ENCODE measurements around the gene TP53BP2.
"Not testable (repeated sequence)": the region's sequence is repeated elsewhere in the genome, so short reads cannot be mapped to it uniquely, and the experiment has no call there.

Gene TP53BP2

DNA sequence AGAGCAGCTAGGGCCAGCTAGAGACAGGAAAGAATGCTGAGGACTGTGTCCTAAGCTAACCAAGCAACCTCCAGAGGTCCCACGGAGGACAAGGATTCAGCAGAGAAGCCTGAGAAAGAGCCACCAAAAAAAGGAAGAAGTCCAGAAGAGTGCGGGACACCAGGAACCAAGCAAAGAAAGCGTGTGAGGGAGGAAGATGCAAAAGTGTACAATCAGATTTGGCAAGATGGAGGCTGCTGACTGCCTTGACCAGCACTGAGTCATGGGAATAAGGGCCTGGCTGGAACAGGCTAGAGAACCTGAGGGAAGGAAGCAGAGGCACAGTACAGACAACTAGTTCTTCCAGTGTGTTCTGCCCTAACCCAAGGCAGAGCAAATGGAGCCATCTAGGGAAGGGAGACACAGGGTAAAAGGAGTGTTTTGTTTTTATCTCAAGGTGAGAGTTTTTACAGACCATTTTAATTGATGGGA lies 18.5 kb downstream of the TP53BP2 start:
- DNase-seq = no peak

DNA sequence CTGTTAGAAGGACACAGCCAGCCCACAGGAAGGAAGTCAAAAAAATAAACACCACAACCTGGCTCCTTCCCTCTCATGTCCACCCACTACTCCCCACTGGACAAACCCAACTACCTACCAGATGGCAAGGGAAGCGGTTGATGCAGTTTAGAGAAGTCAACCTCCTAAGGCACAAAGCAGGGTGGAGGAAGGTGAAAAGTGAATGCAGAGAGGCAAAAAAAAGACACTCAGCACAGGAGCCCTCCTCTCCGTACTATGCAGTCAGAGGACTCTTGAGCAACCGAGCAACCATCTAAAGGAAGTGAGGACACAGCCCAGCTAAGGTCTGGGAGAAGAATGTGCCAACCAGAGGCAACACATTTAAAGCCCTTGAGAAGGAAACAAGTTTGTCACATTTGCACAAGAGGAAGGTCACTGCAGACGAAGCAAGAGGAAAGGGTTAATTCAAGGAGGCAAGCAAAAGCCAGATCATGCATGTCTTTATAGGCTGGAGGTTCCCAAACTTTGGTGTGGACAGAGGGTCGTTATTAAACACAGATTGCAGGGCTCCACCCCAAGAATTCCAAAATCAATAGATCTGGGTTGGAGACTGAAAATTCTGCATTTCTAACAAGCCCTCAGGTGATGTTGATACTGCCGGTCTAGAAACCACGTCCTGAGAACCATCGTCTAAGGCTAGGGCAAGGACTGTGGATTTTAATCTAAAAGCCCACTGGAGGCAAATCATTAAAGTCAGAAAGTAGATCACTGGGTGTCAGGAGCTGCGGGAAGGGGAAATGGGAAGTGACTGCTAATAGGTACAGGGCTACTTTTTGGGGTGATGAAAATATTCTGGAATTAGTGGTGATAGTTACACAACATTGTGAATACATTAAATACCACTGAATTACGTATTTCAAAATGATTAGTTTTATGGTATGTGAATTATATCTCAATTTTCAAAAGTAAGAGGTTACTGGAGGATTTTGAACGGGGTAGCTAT lies 19.7 kb downstream of the TP53BP2 start:
- no peak for DNase-seq

DNA sequence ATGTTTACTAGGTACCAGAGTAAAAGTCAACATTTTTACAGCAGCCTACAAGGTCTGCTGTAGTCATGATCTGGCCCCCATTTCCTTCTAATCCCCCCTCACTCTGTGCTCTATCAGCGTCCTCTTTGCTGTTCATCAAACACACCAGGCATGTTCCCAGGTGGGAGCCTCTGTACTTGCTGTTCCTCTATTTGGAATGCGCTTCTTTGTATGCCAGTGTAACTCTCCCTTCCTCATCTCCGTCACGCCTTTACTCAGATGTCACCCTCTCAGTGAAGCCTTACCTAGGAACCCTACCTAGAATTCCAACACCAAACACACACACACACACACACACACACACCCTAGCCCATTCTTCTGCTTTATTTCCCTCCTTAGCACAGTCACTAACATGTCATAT lies 21.0 kb downstream of the TP53BP2 start:
- DNase-seq = no peak

GRCh38 chr1:223824287-223824686 lies 21.5 kb downstream of the TP53BP2 start:
- DNase-seq = no peak

GRCh38 chr1:223820971-223821370 lies 24.8 kb downstream of the TP53BP2 start:
- no peak for DNase-seq

DNA sequence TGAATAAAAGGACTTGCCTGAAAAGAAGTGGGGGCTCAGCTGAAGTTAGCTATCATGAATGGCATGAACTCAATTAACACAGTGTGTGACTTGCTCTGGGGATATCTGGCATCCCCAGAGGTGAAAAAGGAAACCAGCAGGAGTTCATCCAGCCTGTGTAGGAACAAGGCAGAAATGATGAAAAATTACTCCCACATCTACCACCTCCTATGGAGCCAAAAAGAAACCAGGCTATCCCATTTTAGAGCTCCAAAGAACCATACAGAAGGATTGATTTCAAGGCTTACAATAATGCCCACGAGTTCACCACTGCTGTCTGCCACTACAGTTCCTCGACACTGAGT lies 25.3 kb downstream of the TP53BP2 start:
- DNase-seq = no peak

- no peak for DNase-seq
Observed at GRCh38 chr1:223819730-223820514, 25.8 kb downstream of the TP53BP2 start.

GRCh38 chr1:223817265-223817664 lies 28.5 kb downstream of the TP53BP2 start:
- not testable (repeated sequence) for DNase-seq

DNA sequence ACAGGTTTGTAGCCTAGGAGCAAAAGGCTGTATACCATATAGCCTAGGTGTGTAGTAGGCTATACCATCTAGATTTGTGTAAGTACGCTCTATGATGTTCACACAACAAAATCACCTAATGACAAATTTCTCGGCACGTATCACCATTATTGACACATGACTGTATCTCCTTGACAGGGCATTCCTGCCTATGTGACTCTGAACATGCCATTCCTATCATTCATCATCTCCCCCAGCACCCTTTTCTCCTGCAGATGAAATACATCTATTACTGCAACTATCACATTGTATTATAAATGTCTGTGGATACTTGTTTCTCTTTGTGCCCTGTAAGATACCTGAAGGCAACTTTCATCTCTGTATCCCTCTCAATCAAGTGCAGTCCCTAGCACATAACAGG lies 29.9 kb downstream of the TP53BP2 start:
- no peak for DNase-seq

GRCh38 chr1:223815020-223815853 lies 30.5 kb downstream of the TP53BP2 start:
- no peak for DNase-seq

GRCh38 chr1:223813645-223814044 lies 32.1 kb downstream of the TP53BP2 start:
- DNase-seq = no peak

GRCh38 chr1:223811634-223812101 lies 34.1 kb downstream of the TP53BP2 start:
- DNase-seq = no peak

DNA sequence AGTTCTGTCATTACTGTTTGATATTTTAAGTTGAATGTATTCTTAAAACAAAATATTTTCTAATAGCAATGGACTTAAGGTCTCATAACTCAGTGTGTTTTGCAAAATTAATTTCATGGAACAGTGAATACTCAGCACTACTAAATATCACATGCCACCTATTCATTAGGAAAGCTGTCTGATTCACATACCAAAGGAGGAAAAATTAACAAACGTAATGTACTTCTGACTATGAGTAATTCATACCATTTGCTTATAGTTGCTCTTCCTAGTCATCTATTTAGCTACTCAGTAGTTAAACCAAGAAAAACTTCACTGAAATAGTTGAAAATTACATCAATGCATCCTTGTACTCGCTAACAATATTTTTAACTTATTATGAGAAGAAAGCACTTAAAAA lies 35.2 kb downstream of the TP53BP2 start:
- no peak for DNase-seq

GRCh38 chr1:223809905-223810304 lies 35.8 kb downstream of the TP53BP2 start:
- not testable (repeated sequence) for DNase-seq

DNA sequence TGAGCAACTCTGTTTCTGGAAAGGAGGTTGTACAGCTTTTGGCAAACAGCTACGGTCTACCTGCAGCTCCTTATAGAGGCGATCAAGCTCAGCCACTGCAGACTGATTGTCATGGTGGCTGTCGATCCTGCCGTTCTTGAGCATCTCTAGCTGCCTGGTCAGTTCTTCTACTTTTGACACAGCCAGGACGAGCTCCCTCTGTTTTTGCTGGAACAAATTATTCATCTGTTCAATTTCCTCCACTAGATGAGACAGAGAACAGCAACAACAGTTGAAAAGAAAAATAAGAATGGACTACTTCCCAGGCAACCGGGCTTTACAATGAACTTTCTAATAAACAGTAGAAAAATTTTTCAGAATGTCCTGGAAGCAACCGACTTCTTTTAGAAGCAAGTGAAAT lies 42.5 kb downstream of the TP53BP2 start:
- no peak for DNase-seq

GRCh38 chr1:223802602-223803001 lies 43.1 kb downstream of the TP53BP2 start:
- no peak for DNase-seq

- no peak for DNase-seq
Observed at GRCh38 chr1:223802032-223802431, 43.7 kb downstream of the TP53BP2 start.

DNA sequence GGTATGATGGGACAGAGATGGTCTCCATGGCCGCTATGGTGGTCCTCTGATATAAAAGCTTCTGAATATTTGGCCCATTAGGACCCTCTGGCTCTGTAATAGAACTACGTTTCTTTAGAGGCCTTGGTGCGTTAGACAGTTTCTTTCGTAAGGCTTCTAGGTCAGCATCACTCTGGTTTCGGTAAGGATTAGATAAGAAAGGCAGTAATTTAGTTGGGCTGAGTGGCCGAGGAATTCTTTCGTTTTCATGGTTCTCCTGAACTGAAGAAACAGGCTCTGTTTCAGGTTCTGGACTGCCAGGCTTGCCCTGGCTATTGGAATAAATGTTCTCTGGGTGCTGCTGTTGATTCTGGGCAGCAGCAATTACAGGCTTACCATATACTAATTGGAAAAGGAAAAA lies 49.5 kb downstream of the TP53BP2 start:
- DNase-seq = no peak

GRCh38 chr1:223794136-223794880 lies 51.4 kb downstream of the TP53BP2 start:
- no peak for DNase-seq

- no peak for DNase-seq
Observed at GRCh38 chr1:223793716-223794115, 52.0 kb downstream of the TP53BP2 start.

- DNase-seq = no peak
Observed at GRCh38 chr1:223792046-223792445, 53.7 kb downstream of the TP53BP2 start.

Measured in NCI-H524 treated with DMSO at 0.1 percent for 48 hours (cell line).